Heart left ventricle (tissue), 13 donors: Measurements from ENCODE around the gene MTUS2.

Experiments
- POLR2A ChIP-seq, 2 donors: fragments of 450-650 bp; IDR thresholded peaks; one replicate each; pipeline ENCODE4 v1.6.1; 2017; ENCODE audit warnings: antibody characterized with exemption in 2 of 2, mild to moderate bottlenecking in 2 of 2, moderate library complexity in 2 of 2
- TF ChIP-seq, protein P1 (sequence below), 12 donors: fragments of 200-600 bp; sonication (generic) in 4 of 12; IDR thresholded peaks; one replicate each; pipeline versions ENCODE4 v1.5.0 to v1.8.0; 2018 to 2022; ENCODE audit warnings: antibody characterized with exemption in 12 of 12, mild to moderate bottlenecking in 5 of 12
- donor health status: ischemic (EF 13 %, LVEDD 7.1; RV severe dilation, severe dysfunction).
- donor health status: DM: no; HTN: yes; CAD: no.
- donor health status: DM: no; HTN: no; CAD: no.
- donor health status: ischemic (EF 25% LVEDD 6.9; RV normal size, moderate dysfunction).
- donor health status: ischemic (EF 25% LVEDD 5.7; RV mildly dilated, moderate dysfunction).
- donor health status: ischemic (EF 35%, LVEDD 5.7; RV mildly dilated, moderate dysfunction).
- donor health status: nonischemic (EF 11% LVEDD 7.7; RV severe dilation, severe dysfunction).
- donor health status: DM: yes; HTN: yes; CAD: no.
- donor health status: PGD.
- donor health status: ischemic (EF 29% LVEDD 5.4; RV normal size, mild dysfunction).
- donor health status: nonischemic (EF 23%, LVEDD 6.1; RV moderate dilation, normal function).

DNA sequence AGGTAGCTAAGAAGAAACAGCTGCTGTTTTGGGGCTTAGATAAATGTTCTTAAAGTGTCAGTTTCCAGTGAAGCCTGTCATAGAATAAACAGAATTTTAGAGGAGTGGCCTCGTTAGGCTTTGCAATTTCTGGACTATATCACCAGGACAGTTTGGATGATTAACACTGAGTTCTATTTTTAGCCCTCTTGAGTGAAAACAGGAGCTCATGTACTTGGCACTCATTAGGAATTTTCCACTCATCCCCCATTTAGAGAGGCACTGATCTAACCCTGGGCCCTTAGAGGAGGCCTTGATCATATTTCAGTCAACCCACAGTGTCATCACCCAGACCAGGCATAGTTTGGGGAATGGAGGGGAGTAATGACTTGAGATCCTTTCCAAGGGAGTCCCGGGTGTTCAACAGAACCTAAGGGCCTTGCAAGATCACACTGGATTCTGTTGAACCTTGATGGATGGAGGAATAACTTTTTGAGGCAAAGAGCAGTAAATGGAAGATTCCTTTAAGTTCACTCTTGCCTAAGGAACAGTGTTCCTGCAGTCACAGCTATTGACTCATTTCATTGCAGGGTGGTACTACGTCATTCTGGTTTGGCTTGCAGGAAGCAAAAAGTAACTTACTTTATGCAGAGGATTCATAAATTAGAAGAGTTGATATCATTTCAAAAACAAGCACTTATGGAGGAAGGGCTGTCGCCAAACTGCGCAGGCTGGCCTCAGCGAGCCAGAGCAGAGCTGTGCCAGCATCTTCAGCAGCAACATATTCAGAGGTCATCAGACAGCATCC lies 615.2 kb downstream of the MTUS2 start:
- TF ChIP-seq, protein P1, sequence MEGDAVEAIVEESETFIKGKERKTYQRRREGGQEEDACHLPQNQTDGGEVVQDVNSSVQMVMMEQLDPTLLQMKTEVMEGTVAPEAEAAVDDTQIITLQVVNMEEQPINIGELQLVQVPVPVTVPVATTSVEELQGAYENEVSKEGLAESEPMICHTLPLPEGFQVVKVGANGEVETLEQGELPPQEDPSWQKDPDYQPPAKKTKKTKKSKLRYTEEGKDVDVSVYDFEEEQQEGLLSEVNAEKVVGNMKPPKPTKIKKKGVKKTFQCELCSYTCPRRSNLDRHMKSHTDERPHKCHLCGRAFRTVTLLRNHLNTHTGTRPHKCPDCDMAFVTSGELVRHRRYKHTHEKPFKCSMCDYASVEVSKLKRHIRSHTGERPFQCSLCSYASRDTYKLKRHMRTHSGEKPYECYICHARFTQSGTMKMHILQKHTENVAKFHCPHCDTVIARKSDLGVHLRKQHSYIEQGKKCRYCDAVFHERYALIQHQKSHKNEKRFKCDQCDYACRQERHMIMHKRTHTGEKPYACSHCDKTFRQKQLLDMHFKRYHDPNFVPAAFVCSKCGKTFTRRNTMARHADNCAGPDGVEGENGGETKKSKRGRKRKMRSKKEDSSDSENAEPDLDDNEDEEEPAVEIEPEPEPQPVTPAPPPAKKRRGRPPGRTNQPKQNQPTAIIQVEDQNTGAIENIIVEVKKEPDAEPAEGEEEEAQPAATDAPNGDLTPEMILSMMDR (IDR thresholded peaks at IDR 0.05): no peak
- TF ChIP-seq POLR2A (IDR thresholded peaks at IDR 0.05): no peak
